ENCODE measurements around the gene NINL. TPM values are rescaled to one million over a fixed set of nuclear protein-coding genes. Genes with fewer than 3 reads are reported as not detected.
A peak's percentile ranks its signal among the peaks of the same experiment; 100 is the strongest.
"Not testable (repeated sequence)": the region's sequence is repeated elsewhere in the genome, so short reads cannot be mapped to it uniquely, and the experiment has no call there.

NINL gene
- total RNA-seq, 2 donors from 2014 or later: 1.1 to 5.0 TPM

- H3K27ac Mint-ChIP-seq: peak overlapping the region; percentile 57
These were observed 31.5 kb downstream of the NINL start for GRCh38 chr20:25553819-25554296.

GRCh38 chr20:25552977-25553376, 32.4 kb downstream of the NINL start:
- DNase-seq (no peak), ATAC-seq (no peak)
- Mint-ChIP-seq H3K4me3 (no peak overlapping the region), H3K27ac (no peak overlapping the region), H3K4me1 (peaks cover 13% of the 10 kb centered on the region), H3K36me3 (ENCODE audit: low read depth) (no peaks in the 10 kb centered on the region), H3K27me3 (no peaks in the 10 kb centered on the region)
- H3K9me3 ChIP-seq (ENCODE audit: control insufficient read depth, low read length, poor library complexity, severe bottlenecking): no peaks in the 10 kb centered on the region

More at GRCh38 chr20:25553819-25554296, 31.5 kb downstream of the NINL start:
- ATAC-seq: no peak
- H3K4me1 Mint-ChIP-seq: peaks cover 13% of the 10 kb centered on the region
- no peaks in the 10 kb centered on the region for H3K36me3 Mint-ChIP-seq (ENCODE audit: low read depth)
- no peak for DNase-seq
- no peaks in the 10 kb centered on the region for H3K9me3 ChIP-seq (ENCODE audit: control insufficient read depth, low read length, poor library complexity, severe bottlenecking)
- H3K4me3 Mint-ChIP-seq: no peak overlapping the region
- no peaks in the 10 kb centered on the region for H3K27me3 Mint-ChIP-seq

- no peak overlapping the region for H3K27ac Mint-ChIP-seq
These were observed 33.7 kb downstream of the NINL start for GRCh38 chr20:25551413-25552215.

GRCh38 chr20:25550645-25551337, 34.5 kb downstream of the NINL start:
- H3K27me3 Mint-ChIP-seq; H3K36me3 Mint-ChIP-seq (ENCODE audit: low read depth); H3K9me3 ChIP-seq (ENCODE audit: control insufficient read depth, low read length, poor library complexity, severe bottlenecking); H3K4me3 Mint-ChIP-seq; DNase-seq; H3K27ac Mint-ChIP-seq; ATAC-seq: not testable (repeated sequence)
- peaks cover 13% of the 10 kb centered on the region for H3K4me1 Mint-ChIP-seq

More at GRCh38 chr20:25551413-25552215, 33.7 kb downstream of the NINL start:
- H3K4me3 Mint-ChIP-seq: no peak overlapping the region
- peaks cover 13% of the 10 kb centered on the region for H3K4me1 Mint-ChIP-seq
- H3K27me3 Mint-ChIP-seq: no peaks in the 10 kb centered on the region
- ATAC-seq (no peak), DNase-seq (no peak)
- no peaks in the 10 kb centered on the region for H3K36me3 Mint-ChIP-seq (ENCODE audit: low read depth)
- H3K9me3 ChIP-seq (ENCODE audit: control insufficient read depth, low read length, poor library complexity, severe bottlenecking): no peaks in the 10 kb centered on the region

- Mint-ChIP-seq H3K36me3 (ENCODE audit: low read depth) (no peaks in the 10 kb centered on the region), H3K4me1 (peaks cover 13% of the 10 kb centered on the region), H3K4me3 (no peak overlapping the region), H3K27ac (peak overlapping the region; percentile 14), H3K27me3 (no peaks in the 10 kb centered on the region)
- H3K9me3 ChIP-seq (ENCODE audit: control insufficient read depth, low read length, poor library complexity, severe bottlenecking): no peaks in the 10 kb centered on the region
- no peak for ATAC-seq
- DNase-seq: no peak
These were observed 35.4 kb downstream of the NINL start for GRCh38 chr20:25549843-25550477.

GRCh38 chr20:25549172-25549773, 36.1 kb downstream of the NINL start:
- Mint-ChIP-seq H3K4me3 (no peak overlapping the region), H3K27me3 (no peaks in the 10 kb centered on the region), H3K4me1 (peaks cover 15% of the 10 kb centered on the region), H3K36me3 (ENCODE audit: low read depth) (no peaks in the 10 kb centered on the region), H3K27ac (peak overlapping the region; percentile 14)
- H3K9me3 ChIP-seq (ENCODE audit: control insufficient read depth, low read length, poor library complexity, severe bottlenecking): no peaks in the 10 kb centered on the region
- DNase-seq (no peak), ATAC-seq (no peak)

GRCh38 chr20:25548613-25549086, 36.7 kb downstream of the NINL start:
- ATAC-seq: no peak
- Mint-ChIP-seq H3K27me3 (no peaks in the 10 kb centered on the region), H3K36me3 (ENCODE audit: low read depth) (no peaks in the 10 kb centered on the region), H3K27ac (no peak overlapping the region), H3K4me1 (peaks cover 11% of the 10 kb centered on the region), H3K4me3 (no peak overlapping the region)
- no peak for DNase-seq
- no peaks in the 10 kb centered on the region for H3K9me3 ChIP-seq (ENCODE audit: control insufficient read depth, low read length, poor library complexity, severe bottlenecking)

- H3K27ac Mint-ChIP-seq: no peak overlapping the region
- H3K36me3 Mint-ChIP-seq (ENCODE audit: low read depth): no peaks in the 10 kb centered on the region
- H3K4me1 Mint-ChIP-seq: peaks cover 10% of the 10 kb centered on the region
- no peak overlapping the region for H3K4me3 Mint-ChIP-seq
- H3K27me3 Mint-ChIP-seq: no peaks in the 10 kb centered on the region
- no peak for ATAC-seq
- H3K9me3 ChIP-seq (ENCODE audit: control insufficient read depth, low read length, poor library complexity, severe bottlenecking): no peaks in the 10 kb centered on the region
- no peak for DNase-seq
These were observed 37.3 kb downstream of the NINL start for GRCh38 chr20:25547999-25548398.

- H3K36me3 Mint-ChIP-seq (ENCODE audit: low read depth): no peaks in the 10 kb centered on the region
- H3K4me1 Mint-ChIP-seq: peaks cover 10% of the 10 kb centered on the region
- no peaks in the 10 kb centered on the region for H3K9me3 ChIP-seq (ENCODE audit: control insufficient read depth, low read length, poor library complexity, severe bottlenecking)
- H3K27me3 Mint-ChIP-seq: no peaks in the 10 kb centered on the region
- DNase-seq: no peak
- H3K27ac Mint-ChIP-seq: no peak overlapping the region
- no peak overlapping the region for H3K4me3 Mint-ChIP-seq
- no peak for ATAC-seq
These were observed 38.3 kb downstream of the NINL start for GRCh38 chr20:25547063-25547462.

- no peaks in the 10 kb centered on the region for H3K9me3 ChIP-seq (ENCODE audit: control insufficient read depth, low read length, poor library complexity, severe bottlenecking)
- H3K4me3 Mint-ChIP-seq: no peak overlapping the region
- no peak for DNase-seq
- no peak overlapping the region for H3K27ac Mint-ChIP-seq
- peaks cover 8% of the 10 kb centered on the region for H3K4me1 Mint-ChIP-seq
- no peaks in the 10 kb centered on the region for H3K36me3 Mint-ChIP-seq (ENCODE audit: low read depth)
- no peaks in the 10 kb centered on the region for H3K27me3 Mint-ChIP-seq
- no peak for ATAC-seq
These were observed 39.3 kb downstream of the NINL start for GRCh38 chr20:25546048-25546447.

GRCh38 chr20:25545171-25545570, 40.2 kb downstream of the NINL start:
- H3K27me3 Mint-ChIP-seq: no peaks in the 10 kb centered on the region
- H3K4me1 Mint-ChIP-seq: peaks cover 8% of the 10 kb centered on the region
- H3K9me3 ChIP-seq (ENCODE audit: control insufficient read depth, low read length, poor library complexity, severe bottlenecking): no peaks in the 10 kb centered on the region
- H3K27ac Mint-ChIP-seq: no peak overlapping the region
- DNase-seq: no peak
- H3K36me3 Mint-ChIP-seq (ENCODE audit: low read depth): no peaks in the 10 kb centered on the region
- ATAC-seq: no peak
- H3K4me3 Mint-ChIP-seq: no peak overlapping the region

- Mint-ChIP-seq H3K36me3 (ENCODE audit: low read depth) (no peaks in the 10 kb centered on the region), H3K4me1 (peaks cover 8% of the 10 kb centered on the region), H3K4me3 (no peak overlapping the region), H3K27ac (no peak overlapping the region), H3K27me3 (no peaks in the 10 kb centered on the region)
- DNase-seq (no peak), ATAC-seq (no peak)
- H3K9me3 ChIP-seq (ENCODE audit: control insufficient read depth, low read length, poor library complexity, severe bottlenecking): no peaks in the 10 kb centered on the region
These were observed 40.6 kb downstream of the NINL start for GRCh38 chr20:25544734-25545133.

GRCh38 chr20:25544311-25544710, 41.0 kb downstream of the NINL start:
- Mint-ChIP-seq H3K27me3 (no peaks in the 10 kb centered on the region), H3K4me3 (no peak overlapping the region), H3K4me1 (peaks cover 3% of the 10 kb centered on the region), H3K36me3 (ENCODE audit: low read depth) (no peaks in the 10 kb centered on the region), H3K27ac (no peak overlapping the region)
- DNase-seq (no peak), ATAC-seq (no peak)
- H3K9me3 ChIP-seq (ENCODE audit: control insufficient read depth, low read length, poor library complexity, severe bottlenecking): no peaks in the 10 kb centered on the region

Measured in T-helper 17 cell (primary cell).